GM23338 (cell line): ENCODE measurements around the gene SLC8B1.

Source experiments
- POLR2AphosphoS5 ChIP-seq: IDR thresholded peaks from 2 replicates; pipeline ENCODE4 v1.6.1; 2016; ENCODE audit warnings: antibody characterized with exemption, low read depth
- ZNF114 ChIP-seq: fragments of 250-450 bp; sonication (Bioruptor Pico); IDR thresholded peaks from 2 replicates; pipeline ENCODE4 v1.5.0; 2020; ENCODE audit warnings: mild to moderate bottlenecking, moderate library complexity

- TF ChIP-seq POLR2AphosphoS5: no peak
- no peak for TF ChIP-seq ZNF114 (CRISPR knock-in tag)
Measured at GRCh38 chr12:113364698-113365097, 29.8 kb upstream of the SLC8B1 start.
